K562 (cell line): ENCODE data around the gene CD3D. TPM values are rescaled to one million over a fixed set of nuclear protein-coding genes. Genes with fewer than 3 reads are reported as not detected.
A peak's percentile ranks its signal among the peaks of the same experiment; 100 is the strongest.

ENCODE experiments used
- ATAC-seq: fragments of 200-7000 bp; cut with Tn5 transposase; 3 replicates; pipeline ENCODE4 v1.9.1; 2020; ENCODE audit warnings: moderate library complexity
- BruUV-seq: library from RNA; stranded (reverse); fragments of 400-500 nt; replicated peaks from 2 replicates; lab custom pipeline; 2021; lab: Mats Ljungman, UMichigan
- CTCF ChIA-PET: fragments of 300-600 bp; formaldehyde crosslinking; extraction: SDS; loops from one replicate; lab custom pipeline; 2021; ENCODE audit warnings: low intra/inter-chr PET ratio; lab: Yijun Ruan, JAX
- POLR2A ChIA-PET: fragments of 300-600, 350-650 bp; sonication (Branson Sonifier 250); formaldehyde crosslinking; extraction: SDS; loops from one replicate; lab custom pipeline; 2021; ENCODE audit warnings: antibody characterized with exemption, inconsistent platforms; lab: Yijun Ruan, JAX
- DNase-seq, 4 experiments: peaks; one replicate each; pipeline versions ENCODE4 v3.0.0 to v3.0.0-alpha.2; 2011 to 2018; ENCODE audit warnings: low spot score in 3 of 4, mixed read lengths in 3 of 4; ENCODE audit errors: extremely low read depth in 1 of 4
- FAIRE-seq: peaks from 2 replicates; lab custom pipeline; 2011; peaks lifted over from hg19 to GRCh38; lab: Jason Lieb, UNC
- H2AFZ ChIP-seq: 2 replicates; pipeline ENCODE4 v1.6.0; 2011; ENCODE audit warnings: low read depth, low read length, control low read depth, inconsistent platforms
- H3K27ac ChIP-seq: fragments of 200-600 bp; 3 replicates; pipeline ENCODE4 v1.8.0; 2011; ENCODE audit warnings: low read depth, mild to moderate bottlenecking, control low read depth, inconsistent platforms, low read length, moderate library complexity, mixed read lengths; ENCODE audit errors: extremely low read depth
- H3K27me3 ChIP-seq, 2 experiments: fragments of 300-600 bp in 1 of 2; 2 replicates in 1 of 2; 3 replicates in 1 of 2; pipeline versions ENCODE4 v1.6.0 to v1.8.0; 2011; ENCODE audit warnings: inconsistent platforms in 2 of 2, low read length in 2 of 2, mild to moderate bottlenecking in 1 of 2, mixed read lengths in 1 of 2, moderate library complexity in 1 of 2; ENCODE audit not compliant: control insufficient read depth in 2 of 2, insufficient read depth in 2 of 2
- H3K36me3 ChIP-seq: fragments of 300-600 bp; 3 replicates; pipeline ENCODE4 v1.8.0; 2011; ENCODE audit warnings: mild to moderate bottlenecking, low read length, inconsistent platforms; ENCODE audit not compliant: control insufficient read depth, insufficient read depth
- H3K4me1 ChIP-seq, 2 experiments: fragments of 200-600 bp in 1 of 2; replicated peaks in 1 of 2; 2 replicates in 1 of 2; 3 replicates in 1 of 2; pipeline versions ENCODE4 v1.5.1 to v1.8.0; 2011; ENCODE audit warnings: inconsistent platforms in 2 of 2, low read length in 2 of 2, mild to moderate bottlenecking in 1 of 2, mixed read lengths in 1 of 2, moderate library complexity in 1 of 2; ENCODE audit not compliant: control insufficient read depth in 2 of 2, insufficient read depth in 2 of 2
- H3K4me2 ChIP-seq: 2 replicates; pipeline ENCODE4 v1.6.1; 2011; ENCODE audit warnings: low read length, control low read depth, inconsistent platforms, mixed read lengths; ENCODE audit not compliant: insufficient read depth
- H3K4me3 ChIP-seq: fragments of 200-600 bp; sonication (generic), shearing (Covaris generic); 2 replicates; pipeline ENCODE4 v1.5.1; 2016; ENCODE audit warnings: control low read depth, inconsistent platforms
- H3K79me2 ChIP-seq: fragments of 200-600 bp; 3 replicates; pipeline ENCODE4 v1.8.0; 2011; ENCODE audit warnings: low read length, inconsistent platforms; ENCODE audit not compliant: control insufficient read depth, insufficient read depth
- H3K9ac ChIP-seq, 2 experiments: 2 replicates each; pipeline versions ENCODE4 v1.6.0 to v1.6.1; 2011; ENCODE audit warnings: low read depth in 2 of 2, low read length in 2 of 2, control low read depth in 1 of 2, inconsistent platforms in 1 of 2, mild to moderate bottlenecking in 1 of 2, mixed read lengths in 1 of 2; ENCODE audit not compliant: insufficient read depth in 1 of 2
- H3K9me1 ChIP-seq: one replicate; pipeline ENCODE4 v1.6.0; 2011; ENCODE audit warnings: inconsistent platforms, mild to moderate bottlenecking, low read length, moderate library complexity; ENCODE audit not compliant: control insufficient read depth, insufficient read depth
- H3K9me3 ChIP-seq: replicated peaks from 2 replicates; pipeline ENCODE4 v1.5.1; 2011; ENCODE audit warnings: low read depth, low read length, inconsistent platforms; ENCODE audit not compliant: control insufficient read depth, insufficient read depth
- H4K20me1 ChIP-seq: replicated peaks from 2 replicates; pipeline ENCODE4 v1.6.1; 2011; ENCODE audit warnings: low read length, inconsistent platforms, mixed read lengths; ENCODE audit not compliant: control insufficient read depth, insufficient read depth
- BACH1 ChIP-seq: fragments of 200-800 bp; sonication (Bioruptor generic); IDR thresholded peaks from 2 replicates; pipeline ENCODE4 v1.6.1; 2016; ENCODE audit warnings: missing genetic modification characterization, missing compliant biosample characterization
- ELF1 ChIP-seq: fragments of 200-800 bp; sonication (Bioruptor generic); IDR thresholded peaks from 2 replicates; pipeline ENCODE4 v1.6.1; 2016; ENCODE audit warnings: missing genetic modification characterization, missing compliant biosample characterization
- GABPB1 ChIP-seq: sonication (generic); formaldehyde crosslinking; IDR thresholded peaks from 2 replicates; pipeline ENCODE4 v1.8.0; 2022; ENCODE audit warnings: mild to moderate bottlenecking, missing genetic modification reagents
- POLR2AphosphoS5 ChIP-seq: IDR thresholded peaks from 2 replicates; pipeline ENCODE4 v1.6.1; 2011; ENCODE audit warnings: mild to moderate bottlenecking, low read depth, low read length, moderate library complexity; ENCODE audit not compliant: control insufficient read depth, insufficient read depth
- ZFX ChIP-seq: sonication (generic); formaldehyde crosslinking; IDR thresholded peaks from 2 replicates; pipeline ENCODE4 v1.8.0; 2022; ENCODE audit warnings: mild to moderate bottlenecking, missing genetic modification reagents, moderate library complexity
- WGBS: fragments of 100-300 bp; shearing (Covaris generic); methylation state at CpG from one replicate; pipeline ENCODE4 v1.1.6; 2016; ENCODE audit warnings: low coverage, mixed read lengths; ENCODE audit not compliant: insufficient coverage; ENCODE audit errors: missing lambda C conversion rate; 5-methylcytosine and 5-hydroxymethylcytosine counted together
- in situ Hi-C: fragments of 300-500 bp; cut with MboI; formaldehyde crosslinking; loops from 4 replicates; pipeline ENCODE4 v1.15.0; 2018; ENCODE audit warnings: inconsistent platforms, mixed read lengths
- intact Hi-C: fragments of 100-400 bp; cut with micrococcal nuclease; formaldehyde crosslinking; loops from 2 replicates; pipeline ENCODE4 v1.14.2; 2022
- polyA plus RNA-seq, 8 experiments: library from polyadenylated mRNA; depleted of rRNA in 4 of 8; stranded (reverse) in 5 of 8; unstranded in 3 of 8; fragments of >200 nt; fragmentation: Nextera tagmentation in 2 of 8; fragmentation: Illumina TruSeq in 1 of 8; extraction: Ambion mirVana in 2 of 8; extraction: Trizol in 1 of 8; gene quantifications; 2 replicates each; pipeline versions ENCODE4 v1.2.1 to v1.2.3, GENCODE V29; 2011 to 2014; ENCODE audit warnings: inconsistent platforms in 1 of 8, missing spikeins in 1 of 8
- total RNA-seq, 7 experiments: library from RNA; depleted of rRNA in 6 of 7; stranded (reverse); fragments of >200 nt in 6 of 7; fragmentation: Illumina TruSeq in 2 of 7; extraction: Trizol in 2 of 7; gene quantifications; 2 replicates each; pipeline versions ENCODE4 v1.2.1 to v1.2.3, GENCODE V29; 2011 to 2021; ENCODE audit warnings: low replicate concordance in 1 of 7
- TF ChIP-seq, protein P1 (sequence below): fragments of 200-400 bp; formaldehyde crosslinking; IDR thresholded peaks from 2 replicates; pipeline ENCODE4 v1.6.1; 2017; ENCODE audit warnings: mild to moderate bottlenecking, low read depth, low read length, moderate library complexity
- TF ChIP-seq, protein P2 (sequence below): sonication (generic); formaldehyde crosslinking; IDR thresholded peaks from 2 replicates; pipeline ENCODE4 v1.8.0; 2022; ENCODE audit warnings: mild to moderate bottlenecking, missing genetic modification reagents, borderline replicate concordance
- TF ChIP-seq, protein P3 (sequence below): sonication (generic); formaldehyde crosslinking; IDR thresholded peaks from 2 replicates; pipeline ENCODE4 v1.8.0; 2022; ENCODE audit warnings: mild to moderate bottlenecking, missing genetic modification reagents

The CD3D gene
- total and polyA plus RNA-seq, 9 of the 15 experiments (the other 6 are each of a cell fraction or from before 2014, with no cell fraction given): 36.2 to 238 (median 67.1) TPM

DNA sequence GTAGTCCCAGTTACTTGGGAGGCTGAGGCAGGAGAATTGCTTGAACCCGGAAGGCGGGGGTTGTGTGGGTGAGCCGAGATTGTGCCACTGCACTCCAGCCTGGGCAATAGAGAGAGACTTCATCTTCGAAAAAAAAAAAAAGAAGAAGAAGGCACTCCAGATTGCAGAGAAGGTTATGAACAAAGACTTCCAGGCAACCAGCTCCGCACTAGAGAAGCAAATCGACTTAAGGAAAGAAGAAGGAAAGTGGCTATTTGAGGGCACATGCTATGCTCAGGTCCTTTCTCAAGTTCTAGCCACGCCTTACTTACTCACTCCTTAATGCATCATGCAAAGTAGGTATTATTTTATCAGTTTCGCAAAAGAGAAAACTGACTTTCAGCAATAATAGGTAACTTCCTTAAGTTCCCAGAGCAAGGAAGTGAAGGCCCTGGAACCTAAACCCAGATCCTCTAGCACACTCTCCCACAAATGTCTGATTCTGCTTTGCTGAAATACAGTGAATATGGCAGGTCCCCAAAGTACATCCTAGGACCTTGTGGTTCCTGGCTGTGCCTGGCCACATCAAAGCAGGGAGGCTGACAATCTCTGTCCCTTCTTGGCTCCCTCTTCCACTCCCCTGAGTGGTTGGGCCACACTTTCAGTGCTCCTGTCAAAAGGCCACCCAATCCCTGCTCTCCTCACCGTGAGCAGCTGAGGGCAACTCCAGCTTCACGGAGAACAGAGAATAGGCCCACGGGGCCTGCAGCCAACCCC is 23.7 kb downstream of the CD3D start:
- peaks cover 3% of the 10 kb centered on the region for H3K9me1 ChIP-seq
- 0 out of 2 replicates have a peak overlapping the region, but pooled peaks have one; percentile 68 for H2AFZ ChIP-seq
- peak overlapping the region; percentile 13; the same call in 1 of the 2 replicates for H3K4me2 ChIP-seq
- no peaks in the 10 kb centered on the region for H3K79me2 ChIP-seq
- DNase-seq (no peak), ATAC-seq (no peak), FAIRE-seq (no peak)
- no peaks in the 10 kb centered on the region for H4K20me1 ChIP-seq
- BruUV-seq: no TSS peak
- H3K4me3 ChIP-seq: no peak overlapping the region
- H3K36me3 ChIP-seq: no peaks in the 10 kb centered on the region
- ChIA-PET CTCF (interaction anchor here (0.7 kb wide), 1 partner anchor 148 kb away, joined by 3 read pairs; no protein-coding TSS in a partner anchor), POLR2A (no interaction called here)
- peak overlapping the region in 1 of 2 experiments; percentile 50; a peak in 1 of 4 replicates for H3K9ac ChIP-seq
- intact Hi-C loops (no loop called here), in situ Hi-C loops (no loop called here)
- WGBS: 47% methylated on average over 9 of the region's 11 CpGs
- H3K4me1 ChIP-seq: peaks cover 29 to 42% of the 10 kb centered on the region in 2 experiments
- no peak overlapping the region for H3K27ac ChIP-seq
- H3K9me3 ChIP-seq: no peaks in the 10 kb centered on the region
- peaks cover 0 to 3% of the 10 kb centered on the region in 2 experiments; a peak in 1 of 5 replicates for H3K27me3 ChIP-seq
- TF ChIP-seq, protein P1, sequence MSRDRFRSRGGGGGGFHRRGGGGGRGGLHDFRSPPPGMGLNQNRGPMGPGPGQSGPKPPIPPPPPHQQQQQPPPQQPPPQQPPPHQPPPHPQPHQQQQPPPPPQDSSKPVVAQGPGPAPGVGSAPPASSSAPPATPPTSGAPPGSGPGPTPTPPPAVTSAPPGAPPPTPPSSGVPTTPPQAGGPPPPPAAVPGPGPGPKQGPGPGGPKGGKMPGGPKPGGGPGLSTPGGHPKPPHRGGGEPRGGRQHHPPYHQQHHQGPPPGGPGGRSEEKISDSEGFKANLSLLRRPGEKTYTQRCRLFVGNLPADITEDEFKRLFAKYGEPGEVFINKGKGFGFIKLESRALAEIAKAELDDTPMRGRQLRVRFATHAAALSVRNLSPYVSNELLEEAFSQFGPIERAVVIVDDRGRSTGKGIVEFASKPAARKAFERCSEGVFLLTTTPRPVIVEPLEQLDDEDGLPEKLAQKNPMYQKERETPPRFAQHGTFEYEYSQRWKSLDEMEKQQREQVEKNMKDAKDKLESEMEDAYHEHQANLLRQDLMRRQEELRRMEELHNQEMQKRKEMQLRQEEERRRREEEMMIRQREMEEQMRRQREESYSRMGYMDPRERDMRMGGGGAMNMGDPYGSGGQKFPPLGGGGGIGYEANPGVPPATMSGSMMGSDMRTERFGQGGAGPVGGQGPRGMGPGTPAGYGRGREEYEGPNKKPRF: no peak
- TF ChIP-seq, protein P2, sequence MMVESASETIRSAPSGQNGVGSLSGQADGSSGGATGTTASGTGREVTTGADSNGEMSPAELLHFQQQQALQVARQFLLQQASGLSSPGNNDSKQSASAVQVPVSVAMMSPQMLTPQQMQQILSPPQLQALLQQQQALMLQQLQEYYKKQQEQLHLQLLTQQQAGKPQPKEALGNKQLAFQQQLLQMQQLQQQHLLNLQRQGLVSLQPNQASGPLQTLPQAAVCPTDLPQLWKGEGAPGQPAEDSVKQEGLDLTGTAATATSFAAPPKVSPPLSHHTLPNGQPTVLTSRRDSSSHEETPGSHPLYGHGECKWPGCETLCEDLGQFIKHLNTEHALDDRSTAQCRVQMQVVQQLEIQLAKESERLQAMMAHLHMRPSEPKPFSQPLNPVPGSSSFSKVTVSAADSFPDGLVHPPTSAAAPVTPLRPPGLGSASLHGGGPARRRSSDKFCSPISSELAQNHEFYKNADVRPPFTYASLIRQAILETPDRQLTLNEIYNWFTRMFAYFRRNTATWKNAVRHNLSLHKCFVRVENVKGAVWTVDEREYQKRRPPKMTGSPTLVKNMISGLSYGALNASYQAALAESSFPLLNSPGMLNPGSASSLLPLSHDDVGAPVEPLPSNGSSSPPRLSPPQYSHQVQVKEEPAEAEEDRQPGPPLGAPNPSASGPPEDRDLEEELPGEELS (CRISPR knock-in tag): no peak
- TF ChIP-seq, protein P3, sequence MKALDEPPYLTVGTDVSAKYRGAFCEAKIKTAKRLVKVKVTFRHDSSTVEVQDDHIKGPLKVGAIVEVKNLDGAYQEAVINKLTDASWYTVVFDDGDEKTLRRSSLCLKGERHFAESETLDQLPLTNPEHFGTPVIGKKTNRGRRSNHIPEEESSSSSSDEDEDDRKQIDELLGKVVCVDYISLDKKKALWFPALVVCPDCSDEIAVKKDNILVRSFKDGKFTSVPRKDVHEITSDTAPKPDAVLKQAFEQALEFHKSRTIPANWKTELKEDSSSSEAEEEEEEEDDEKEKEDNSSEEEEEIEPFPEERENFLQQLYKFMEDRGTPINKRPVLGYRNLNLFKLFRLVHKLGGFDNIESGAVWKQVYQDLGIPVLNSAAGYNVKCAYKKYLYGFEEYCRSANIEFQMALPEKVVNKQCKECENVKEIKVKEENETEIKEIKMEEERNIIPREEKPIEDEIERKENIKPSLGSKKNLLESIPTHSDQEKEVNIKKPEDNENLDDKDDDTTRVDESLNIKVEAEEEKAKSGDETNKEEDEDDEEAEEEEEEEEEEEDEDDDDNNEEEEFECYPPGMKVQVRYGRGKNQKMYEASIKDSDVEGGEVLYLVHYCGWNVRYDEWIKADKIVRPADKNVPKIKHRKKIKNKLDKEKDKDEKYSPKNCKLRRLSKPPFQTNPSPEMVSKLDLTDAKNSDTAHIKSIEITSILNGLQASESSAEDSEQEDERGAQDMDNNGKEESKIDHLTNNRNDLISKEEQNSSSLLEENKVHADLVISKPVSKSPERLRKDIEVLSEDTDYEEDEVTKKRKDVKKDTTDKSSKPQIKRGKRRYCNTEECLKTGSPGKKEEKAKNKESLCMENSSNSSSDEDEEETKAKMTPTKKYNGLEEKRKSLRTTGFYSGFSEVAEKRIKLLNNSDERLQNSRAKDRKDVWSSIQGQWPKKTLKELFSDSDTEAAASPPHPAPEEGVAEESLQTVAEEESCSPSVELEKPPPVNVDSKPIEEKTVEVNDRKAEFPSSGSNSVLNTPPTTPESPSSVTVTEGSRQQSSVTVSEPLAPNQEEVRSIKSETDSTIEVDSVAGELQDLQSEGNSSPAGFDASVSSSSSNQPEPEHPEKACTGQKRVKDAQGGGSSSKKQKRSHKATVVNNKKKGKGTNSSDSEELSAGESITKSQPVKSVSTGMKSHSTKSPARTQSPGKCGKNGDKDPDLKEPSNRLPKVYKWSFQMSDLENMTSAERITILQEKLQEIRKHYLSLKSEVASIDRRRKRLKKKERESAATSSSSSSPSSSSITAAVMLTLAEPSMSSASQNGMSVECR (CRISPR knock-in tag): 0 out of 2 replicates have a peak, but pooled peaks have one; percentile 31
- TF ChIP-seq POLR2AphosphoS5: no peak
- 0 out of 2 replicates have a peak, but pooled peaks have one; percentile 39 for TF ChIP-seq GABPB1 (CRISPR knock-in tag)
- TF ChIP-seq BACH1 (tag): peak; percentile 47; the same call in 1 of the 2 replicates
- TF ChIP-seq ZFX (CRISPR knock-in tag): peak; percentile 24; the same call in 1 of the 2 replicates
- TF ChIP-seq ELF1: peak; percentile 17; the same call in 1 of the 2 replicates
